ENCODE results near the gene KLRG1. TPM values are rescaled to one million over a fixed set of nuclear protein-coding genes. Genes with fewer than 3 reads are reported as not detected.

Gene KLRG1
- polyA plus RNA-seq, 6 donors from 2014 or later, result 0.40 to 7.1 (median 4.7) TPM

- H3K4me1 Mint-ChIP-seq, result no peaks in the 10 kb centered on the region
These were observed 46.9 kb downstream of the KLRG1 start for GRCh38 chr12:9036227-9036626.

GRCh38 chr12:9037431-9037830 is 48.1 kb downstream of the KLRG1 start:
- Mint-ChIP-seq H3K4me3 (no peak overlapping the region), H3K4me1 (no peaks in the 10 kb centered on the region), H3K36me3 (no peaks in the 10 kb centered on the region), H3K9me3 (peaks cover 0 to 7% (median 2%) of the 10 kb centered on the region in 7 donors), H3K27ac (no peak overlapping the region), H3K27me3 (no peaks in the 10 kb centered on the region)
- ATAC-seq (ENCODE audit: low read depth in 2 of 2) (no peak), DNase-seq (no peak)

More at GRCh38 chr12:9036227-9036626, 46.9 kb downstream of the KLRG1 start:
- Mint-ChIP-seq H3K36me3 (no peaks in the 10 kb centered on the region), H3K4me3 (no peak overlapping the region), H3K27me3 (no peaks in the 10 kb centered on the region), H3K9me3 (peaks cover 0 to 7% (median 2%) of the 10 kb centered on the region in 7 donors), H3K27ac (no peak overlapping the region)
- DNase-seq (no peak), ATAC-seq (ENCODE audit: low read depth in 2 of 2) (no peak)

DNA sequence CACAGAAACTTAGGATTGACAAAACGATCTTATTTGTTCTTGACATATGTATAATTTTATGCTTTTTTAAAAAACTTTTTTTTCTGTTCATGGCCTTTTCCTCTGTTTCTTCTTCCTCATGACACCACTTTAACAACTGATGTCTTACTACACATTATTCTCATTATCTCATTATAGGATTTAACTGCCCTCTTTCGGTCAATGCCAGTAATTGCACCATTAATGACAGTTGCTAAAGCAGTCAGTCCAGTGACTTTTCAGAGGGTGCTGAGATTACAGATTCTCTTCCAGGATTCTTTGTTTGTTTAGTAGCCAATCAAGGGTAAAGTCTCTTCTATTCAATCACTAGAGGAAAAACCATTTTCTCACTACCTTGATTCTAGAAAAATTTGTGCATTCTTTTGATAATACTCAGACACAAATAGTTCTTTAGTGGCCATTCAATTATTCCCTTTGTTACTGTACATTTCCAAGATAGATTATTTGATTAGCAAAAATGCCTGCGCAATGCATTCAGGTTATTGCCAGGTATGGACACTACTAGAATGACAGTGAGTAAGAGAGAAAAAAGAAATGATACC is 50.1 kb downstream of the KLRG1 start:
- H3K4me3 Mint-ChIP-seq, result no peak overlapping the region
- no peak overlapping the region for H3K27ac Mint-ChIP-seq
- no peaks in the 10 kb centered on the region for H3K36me3 Mint-ChIP-seq
- DNase-seq (peak; percentile 27), ATAC-seq (ENCODE audit: low read depth in 2 of 2) (peak; percentile 54 to 58)
- peaks cover 0 to 7% (median 2%) of the 10 kb centered on the region in 7 donors for H3K9me3 Mint-ChIP-seq
- no peaks in the 10 kb centered on the region for H3K4me1 Mint-ChIP-seq
- H3K27me3 Mint-ChIP-seq, result no peaks in the 10 kb centered on the region

DNA sequence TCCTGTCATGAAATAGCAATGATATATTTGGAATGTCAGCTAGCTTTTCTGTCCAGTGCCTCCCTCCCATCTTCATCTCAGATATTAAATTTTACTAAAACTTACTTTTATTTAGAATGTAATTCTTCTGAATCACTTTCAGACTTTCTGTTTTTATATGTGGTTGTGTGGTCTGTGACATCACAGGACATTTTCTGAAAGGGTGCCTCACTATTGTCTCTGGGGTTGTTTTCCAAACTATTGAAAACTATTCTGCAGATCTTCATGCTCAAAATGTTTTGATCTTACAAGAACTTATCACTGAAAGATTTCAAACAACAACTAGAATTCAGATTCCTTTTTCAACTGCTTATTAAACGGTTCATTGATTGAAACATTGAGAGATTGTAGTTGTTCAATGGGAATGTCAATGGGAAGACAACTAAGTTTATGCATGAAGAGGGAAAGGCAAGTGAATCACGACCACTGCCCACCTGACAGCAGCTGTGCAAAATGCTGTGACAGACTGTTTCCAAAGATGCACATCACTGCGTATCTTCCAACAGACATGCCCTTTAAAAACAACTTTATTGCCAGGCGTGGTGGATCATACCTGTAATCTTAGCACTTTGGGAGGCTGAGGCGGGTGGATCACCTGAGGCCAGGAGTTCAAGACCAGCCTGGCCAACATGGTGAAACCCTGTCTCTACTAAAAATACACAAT is 51.3 kb downstream of the KLRG1 start:
- ATAC-seq (ENCODE audit: low read depth in 2 of 2), result no peak
- Mint-ChIP-seq H3K4me1 (no peaks in the 10 kb centered on the region), H3K9me3 (peaks cover 0 to 8% (median under 1%) of the 10 kb centered on the region in 7 donors), H3K27me3 (no peaks in the 10 kb centered on the region), H3K36me3 (no peaks in the 10 kb centered on the region), H3K27ac (no peak overlapping the region), H3K4me3 (no peak overlapping the region)
- DNase-seq, result no peak

DNA sequence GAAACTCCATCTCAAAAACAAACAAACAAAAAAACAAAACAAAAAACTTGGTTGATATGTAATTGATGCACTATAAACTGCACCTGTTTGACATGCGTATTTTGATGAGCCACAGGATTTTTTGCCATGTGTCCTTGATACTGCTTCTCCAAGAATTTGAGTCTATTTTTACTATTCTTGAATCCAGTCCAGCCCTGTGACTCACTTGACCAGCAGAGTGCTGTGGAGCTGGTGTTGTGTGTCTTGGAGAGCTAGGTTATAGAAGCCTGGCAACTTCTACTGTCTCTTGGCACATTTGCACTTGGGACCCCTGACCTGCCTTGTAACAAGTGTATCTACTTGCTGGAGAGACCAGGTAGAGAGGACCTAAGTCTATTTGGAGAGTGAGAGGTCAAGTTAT is 52.0 kb downstream of the KLRG1 start:
- Mint-ChIP-seq H3K4me1 (no peaks in the 10 kb centered on the region), H3K9me3 (peaks cover 0 to 12% (median 3%) of the 10 kb centered on the region in 7 donors), H3K36me3 (no peaks in the 10 kb centered on the region), H3K4me3 (no peak overlapping the region), H3K27ac (peak overlapping the region in 1 of 6 donors; percentile 50), H3K27me3 (no peaks in the 10 kb centered on the region)
- no peak for ATAC-seq (ENCODE audit: low read depth in 2 of 2)
- DNase-seq, result no peak

DNA sequence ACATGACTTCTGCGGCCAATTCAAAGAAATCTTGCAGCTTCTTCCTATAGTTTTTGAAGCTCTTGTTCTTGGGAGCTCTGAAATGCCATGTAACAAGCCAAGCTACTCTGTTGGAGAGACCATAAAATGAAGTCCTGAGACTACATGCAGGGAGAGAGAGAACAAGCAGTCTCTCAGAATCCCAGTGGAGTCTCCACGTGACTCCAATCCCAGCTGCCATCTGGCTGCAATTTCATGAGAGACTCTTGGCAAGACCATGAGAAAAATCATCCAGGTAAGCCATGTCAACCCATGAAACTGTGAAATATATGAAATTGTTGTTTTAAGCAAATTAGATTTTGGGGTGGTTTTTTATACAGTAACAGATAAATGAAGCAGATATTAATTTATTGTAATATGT is 54.4 kb downstream of the KLRG1 start:
- H3K27ac Mint-ChIP-seq, result no peak overlapping the region
- H3K27me3 Mint-ChIP-seq, result no peaks in the 10 kb centered on the region
- ATAC-seq (ENCODE audit: low read depth in 2 of 2) (no peak), DNase-seq (no peak)
- no peaks in the 10 kb centered on the region for H3K4me1 Mint-ChIP-seq
- no peaks in the 10 kb centered on the region for H3K36me3 Mint-ChIP-seq
- no peak overlapping the region for H3K4me3 Mint-ChIP-seq
- peaks cover 0 to 12% (median 3%) of the 10 kb centered on the region in 7 donors for H3K9me3 Mint-ChIP-seq

GRCh38 chr12:9047105-9047504 is 57.8 kb downstream of the KLRG1 start:
- ATAC-seq (ENCODE audit: low read depth in 2 of 2) (no peak), DNase-seq (no peak)
- Mint-ChIP-seq H3K27ac (no peak overlapping the region), H3K27me3 (peaks cover 0 to 6% (median 0%) of the 10 kb centered on the region in 3 donors), H3K4me3 (no peak overlapping the region), H3K9me3 (peaks cover 0 to 12% (median 3%) of the 10 kb centered on the region in 7 donors), H3K4me1 (no peaks in the 10 kb centered on the region), H3K36me3 (no peaks in the 10 kb centered on the region)

DNA sequence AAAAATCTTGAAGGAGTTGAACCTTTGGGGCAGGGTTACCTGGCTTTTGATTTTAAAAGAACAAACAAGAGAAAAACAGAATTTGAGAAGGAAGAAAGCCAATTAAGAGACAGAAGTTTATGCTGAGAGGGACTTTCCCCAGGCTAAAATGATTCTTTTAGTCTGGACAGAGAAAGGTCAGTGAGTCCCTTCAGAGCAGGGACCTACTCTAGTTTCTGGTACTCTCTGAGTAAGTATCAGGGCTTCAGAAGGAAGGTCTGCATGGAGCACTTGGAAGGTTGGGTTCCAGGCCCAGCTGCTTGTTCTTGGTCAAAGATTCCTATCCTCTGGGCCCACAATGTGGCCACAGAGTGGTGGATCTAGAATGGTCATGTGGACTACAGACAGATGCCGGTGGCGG is 59.6 kb downstream of the KLRG1 start:
- H3K27ac Mint-ChIP-seq, result no peak overlapping the region
- no peaks in the 10 kb centered on the region for H3K4me1 Mint-ChIP-seq
- peaks cover 0 to 12% (median 3%) of the 10 kb centered on the region in 7 donors for H3K9me3 Mint-ChIP-seq
- H3K27me3 Mint-ChIP-seq, result peaks cover 0 to 16% (median 0%) of the 10 kb centered on the region in 3 donors
- H3K4me3 Mint-ChIP-seq, result no peak overlapping the region
- H3K36me3 Mint-ChIP-seq, result no peaks in the 10 kb centered on the region
- ATAC-seq (ENCODE audit: low read depth in 2 of 2) (no peak), DNase-seq (no peak)

DNA sequence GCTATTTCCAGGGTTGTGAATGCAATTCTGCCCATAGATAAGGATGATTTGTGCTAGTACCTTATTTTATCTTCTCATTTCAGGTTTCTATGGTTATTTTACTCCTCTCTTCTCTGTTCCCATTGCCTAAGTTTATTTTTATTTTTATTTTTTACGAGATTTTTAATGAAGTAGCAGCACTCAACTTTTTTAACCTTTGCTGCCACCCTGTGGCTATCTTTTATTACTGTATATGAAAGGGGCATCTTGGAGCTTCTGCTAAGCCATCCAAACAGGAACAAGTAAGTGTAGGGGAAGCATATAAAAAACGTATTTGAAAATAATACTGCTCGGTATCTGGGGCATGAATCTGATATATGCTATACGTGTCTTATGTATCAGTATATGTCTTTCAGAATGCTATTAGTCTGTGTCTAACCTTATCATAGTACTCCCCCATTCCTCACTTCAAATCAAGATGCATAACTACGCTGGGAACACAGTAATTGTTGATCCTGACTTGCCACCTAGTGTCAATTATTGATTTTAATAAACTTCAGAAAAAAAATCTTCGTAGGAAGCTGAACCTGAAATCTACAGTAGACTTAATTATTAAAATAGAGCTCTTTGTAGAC is 60.3 kb downstream of the KLRG1 start:
- Mint-ChIP-seq H3K27ac (no peak overlapping the region), H3K4me1 (no peaks in the 10 kb centered on the region), H3K27me3 (peaks cover 0 to 16% (median 0%) of the 10 kb centered on the region in 3 donors), H3K9me3 (peaks cover 0 to 12% (median 3%) of the 10 kb centered on the region in 7 donors), H3K4me3 (no peak overlapping the region), H3K36me3 (no peaks in the 10 kb centered on the region)
- ATAC-seq (ENCODE audit: low read depth in 2 of 2) (peak; percentile 71 to 81), DNase-seq (peak; percentile 15)

DNA sequence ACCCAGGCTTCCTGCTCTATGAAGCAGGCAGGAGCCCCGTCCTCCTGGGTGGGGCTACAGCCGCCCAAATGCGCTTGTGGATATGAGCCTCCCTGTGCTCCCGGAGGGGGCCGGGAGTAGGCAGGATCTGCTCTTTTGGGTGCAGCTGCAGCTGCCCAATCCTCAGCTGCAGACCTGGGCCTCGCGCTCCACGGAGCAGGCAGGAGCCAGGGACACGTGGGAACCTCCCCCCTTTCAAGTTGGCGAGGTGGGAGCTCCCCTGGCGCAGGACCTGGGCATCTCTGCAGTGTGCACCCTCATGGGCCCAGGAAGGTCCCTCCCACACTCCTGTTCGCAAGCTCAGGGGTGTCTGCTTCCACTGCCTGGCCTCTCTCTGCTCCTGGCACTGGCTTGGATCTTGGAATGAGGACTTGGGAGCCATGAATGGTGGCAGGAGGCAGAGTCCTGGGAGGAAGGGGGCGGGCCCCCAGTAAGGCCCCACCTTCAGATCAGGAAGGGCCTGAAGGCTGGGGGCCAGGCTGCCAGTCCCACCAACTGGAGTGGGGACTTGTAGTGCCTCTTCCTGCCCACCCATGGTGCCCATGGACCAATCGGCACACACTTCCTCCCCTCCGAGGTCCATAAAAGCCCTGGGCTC is 61.3 kb downstream of the KLRG1 start:
- no peak for DNase-seq
- no peak overlapping the region for H3K27ac Mint-ChIP-seq
- no peaks in the 10 kb centered on the region for H3K36me3 Mint-ChIP-seq
- H3K4me3 Mint-ChIP-seq, result no peak overlapping the region
- peaks cover 0 to 16% (median 5%) of the 10 kb centered on the region in 3 donors for H3K27me3 Mint-ChIP-seq
- ATAC-seq (ENCODE audit: low read depth in 2 of 2), result no peak
- no peaks in the 10 kb centered on the region for H3K4me1 Mint-ChIP-seq
- peaks cover 0 to 5% (median 2%) of the 10 kb centered on the region in 7 donors for H3K9me3 Mint-ChIP-seq

- H3K4me3 Mint-ChIP-seq, result no peak overlapping the region
- H3K36me3 Mint-ChIP-seq, result no peaks in the 10 kb centered on the region
- H3K4me1 Mint-ChIP-seq, result no peaks in the 10 kb centered on the region
- no peak overlapping the region for H3K27ac Mint-ChIP-seq
- DNase-seq, result no peak
- H3K27me3 Mint-ChIP-seq, result peaks cover 0 to 16% (median 6%) of the 10 kb centered on the region in 3 donors
- ATAC-seq (ENCODE audit: low read depth in 2 of 2), result no peak
- H3K9me3 Mint-ChIP-seq, result peaks cover 0 to 2% (median 0%) of the 10 kb centered on the region in 7 donors
These were observed 61.8 kb downstream of the KLRG1 start for GRCh38 chr12:9051158-9051550.

- peaks cover 0 to 16% (median 6%) of the 10 kb centered on the region in 3 donors for H3K27me3 Mint-ChIP-seq
- peak overlapping the region in 2 of 6 donors; percentile 31 to 71 for H3K27ac Mint-ChIP-seq
- DNase-seq (no peak), ATAC-seq (ENCODE audit: low read depth in 2 of 2) (no peak)
- H3K36me3 Mint-ChIP-seq, result no peaks in the 10 kb centered on the region
- no peak overlapping the region for H3K4me3 Mint-ChIP-seq
- no peaks in the 10 kb centered on the region for H3K4me1 Mint-ChIP-seq
- H3K9me3 Mint-ChIP-seq, result no peaks in the 10 kb centered on the region
These were observed 63.3 kb downstream of the KLRG1 start for GRCh38 chr12:9052610-9053009.
